NT2/D1 (cell line): Measurements from ENCODE around the gene CRADD.

ENCODE experiments used
- SUZ12 ChIP-seq: IDR thresholded peaks from 2 replicates; pipeline ENCODE4 v1.6.1; 2011; ENCODE audit not compliant: insufficient read length, insufficient read depth; ENCODE audit errors: extremely low read depth
- YY1 ChIP-seq: IDR thresholded peaks from 2 replicates; pipeline ENCODE4 v1.6.1; 2011; ENCODE audit not compliant: insufficient read length, insufficient read depth
- ZNF274 ChIP-seq: IDR thresholded peaks from 2 replicates; pipeline ENCODE4 v1.6.1; 2011; ENCODE audit warnings: mild to moderate bottlenecking, low read depth, low read length

GRCh38 chr12:93743999-93744689, 67.0 kb downstream of the CRADD start:
- TF ChIP-seq ZNF274 = no peak
- TF ChIP-seq SUZ12 = no peak
- no peak for TF ChIP-seq YY1
